ENCODE data around the gene IRAG1.

GRCh38 chr11:10646681-10647355, 46.7 kb downstream of the IRAG1 start:
- TF ChIP-seq CTCF (IDR thresholded peaks at IDR 0.05) (no peak), ZFX (IDR thresholded peaks at IDR 0.05; ENCODE audit: borderline replicate concordance) (no peak)
